ENCODE data around the gene CNTD1.

The CNTD1 gene

GRCh38 chr17:42809250-42809649 is 10.6 kb downstream of the CNTD1 start:
- DNase-seq = no peak

- no peak for DNase-seq
These were observed 16.2 kb downstream of the CNTD1 start for GRCh38 chr17:42814633-42815399.

GRCh38 chr17:42817866-42818265 is 19.2 kb downstream of the CNTD1 start:
- DNase-seq = no peak

GRCh38 chr17:42818379-42818778 is 19.7 kb downstream of the CNTD1 start:
- no peak for DNase-seq

- peak; percentile 43 for DNase-seq
These were observed 21.4 kb downstream of the CNTD1 start for GRCh38 chr17:42819939-42820535.

GRCh38 chr17:42821176-42821575 is 22.5 kb downstream of the CNTD1 start:
- DNase-seq = no peak

- no peak for DNase-seq
These were observed 28.8 kb downstream of the CNTD1 start for GRCh38 chr17:42827472-42827871.

GRCh38 chr17:42830971-42831370 is 32.3 kb downstream of the CNTD1 start:
- no peak for DNase-seq

GRCh38 chr17:42832213-42832933 is 33.7 kb downstream of the CNTD1 start:
- no peak for DNase-seq

- DNase-seq = peak; percentile 75
These were observed 34.5 kb downstream of the CNTD1 start, which contains the start of gene PSME3 for GRCh38 chr17:42832934-42833766. Gene PSME3 (plus strand): TSS chr17:42833397. CDS start chr17:42833632, 235 bp downstream.

- DNase-seq = no peak
These were observed 35.2 kb downstream of the CNTD1 start for GRCh38 chr17:42833767-42834422.

GRCh38 chr17:42835732-42836131 is 37.1 kb downstream of the CNTD1 start:
- DNase-seq = no peak

- DNase-seq = no peak
These were observed 43.5 kb downstream of the CNTD1 start for GRCh38 chr17:42841975-42842685.

GRCh38 chr17:42843358-42843934 is 44.8 kb downstream of the CNTD1 start:
- DNase-seq = peak; percentile 35

- no peak for DNase-seq
These were observed 45.6 kb downstream of the CNTD1 start, which contains the start of gene AOC2 for GRCh38 chr17:42844271-42844670. Gene AOC2 (plus strand): TSS chr17:42844580. CDS start chr17:42844627, 47 bp downstream.

- DNase-seq = no peak
These were observed 46.3 kb downstream of the CNTD1 start for GRCh38 chr17:42844761-42845555.

- no peak for DNase-seq
These were observed 46.9 kb downstream of the CNTD1 start for GRCh38 chr17:42845556-42845917.

- no peak for DNase-seq
These were observed 47.4 kb downstream of the CNTD1 start for GRCh38 chr17:42845918-42846593.

GRCh38 chr17:42846594-42847280 is 48.1 kb downstream of the CNTD1 start:
- no peak for DNase-seq

Measured in DMS 273 treated with DMSO at 0.1 percent for 48 hours (cell line).